Neural progenitor cell (in vitro differentiated cells): ENCODE results near the gene PIP4K2C.

Source experiments
- EZH2 ChIP-seq: fragments of 200-600 bp; sonication (generic); IDR thresholded peaks from 2 replicates; pipeline ENCODE4 v1.6.1; 2017; ENCODE audit warnings: antibody characterized with exemption, mild to moderate bottlenecking, moderate library complexity
- EZH2phosphoT487 ChIP-seq: fragments of 200-600 bp; sonication (generic); IDR thresholded peaks from 2 replicates; pipeline ENCODE4 v1.6.1; 2017; ENCODE audit warnings: antibody characterized with exemption

- TF ChIP-seq EZH2 (no peak), EZH2phosphoT487 (no peak)
These were observed 43.0 kb upstream of the PIP4K2C start for GRCh38 chr12:57548013-57548315.
